ENCODE measurements around the gene SEBOX. TPM values are rescaled to one million over a fixed set of nuclear protein-coding genes. Genes with fewer than 3 reads are reported as not detected.
"Not testable (repeated sequence)": the region's sequence is repeated elsewhere in the genome, so short reads cannot be mapped to it uniquely, and the experiment has no call there.

The SEBOX gene
- total RNA-seq, 2 experiments from 2014 or later: not detected

DNA sequence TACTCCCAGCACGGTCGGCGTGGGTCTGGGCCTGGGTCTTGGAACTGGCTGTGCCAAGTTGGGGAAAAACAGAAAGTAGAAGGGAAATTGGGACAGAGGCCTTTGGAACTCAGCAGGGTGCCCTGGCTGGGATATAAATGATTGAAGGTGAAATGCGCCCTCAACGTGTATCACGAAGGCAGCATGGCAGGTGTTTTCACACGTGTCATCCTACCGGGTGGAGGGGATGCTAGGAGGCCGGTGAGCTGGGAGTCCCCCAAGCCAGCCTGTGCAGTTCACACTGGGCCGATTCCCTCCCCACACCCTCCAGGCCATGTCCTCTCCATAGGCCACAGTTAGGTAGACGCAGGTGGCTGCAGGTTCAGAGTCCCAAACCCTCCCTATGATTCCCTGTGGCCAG, 23.5 kb downstream of the SEBOX start:
- POLR2A ChIA-PET: no interaction called here

DNA sequence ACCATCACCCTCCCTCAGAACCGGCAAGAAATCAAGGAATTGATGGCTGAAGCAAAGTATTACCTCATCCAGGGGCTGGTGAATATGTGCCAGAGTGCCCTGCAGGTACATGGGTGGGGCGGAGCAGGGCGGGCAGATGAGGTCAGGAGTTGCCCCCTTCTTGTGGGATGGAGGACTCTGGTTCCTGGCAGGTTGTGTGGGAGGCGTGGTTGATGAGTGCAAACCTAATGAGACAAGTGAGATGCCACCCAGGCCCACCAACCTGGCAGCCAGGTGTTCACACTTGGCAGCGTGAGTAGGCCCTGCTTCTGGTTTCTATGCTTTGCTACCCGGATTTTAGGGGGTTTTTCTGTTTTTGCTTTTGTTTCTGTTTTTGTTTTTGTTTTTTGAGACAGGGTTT, 24.6 kb downstream of the SEBOX start:
- ChIA-PET POLR2A (no interaction called here), CTCF (no interaction called here)
- Mint-ChIP-seq H3K9me3 (no peaks in the 10 kb centered on the region), H3K4me1 (peaks cover 23% of the 10 kb centered on the region), H3K27ac (no peak overlapping the region), H3K27me3 (no peaks in the 10 kb centered on the region), H3K4me3 (no peak overlapping the region), H3K36me3 (ENCODE audit: low read depth) (peaks cover 15% of the 10 kb centered on the region)
- DNase-seq: no peak

More for the DNA sequence above, 23.5 kb downstream of the SEBOX start:
- Mint-ChIP-seq H3K27me3 (no peaks in the 10 kb centered on the region), H3K4me1 (peaks cover 18% of the 10 kb centered on the region), H3K4me3 (no peak overlapping the region), H3K27ac (no peak overlapping the region), H3K9me3 (no peaks in the 10 kb centered on the region), H3K36me3 (ENCODE audit: low read depth) (peaks cover 20% of the 10 kb centered on the region)
- CTCF ChIA-PET: no interaction called here
- no peak for DNase-seq

DNA sequence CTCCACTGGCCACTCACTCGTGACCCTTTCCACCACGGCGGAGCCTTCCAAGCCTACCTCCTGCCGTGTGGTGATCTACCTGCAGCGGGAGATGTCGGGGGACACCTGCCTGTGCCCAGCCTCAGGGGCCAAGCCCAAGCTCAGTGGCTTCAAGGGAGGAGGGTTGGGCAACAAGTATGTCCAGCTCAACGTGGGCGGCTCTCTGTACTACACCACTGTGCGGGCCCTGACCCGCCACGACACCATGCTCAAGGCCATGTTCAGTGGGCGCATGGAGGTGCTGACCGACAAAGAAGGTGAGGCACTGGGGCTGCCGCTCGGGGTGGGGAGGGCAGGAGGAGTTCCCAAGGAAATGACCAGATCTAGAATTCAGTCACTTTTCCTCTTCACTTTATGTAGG, 25.6 kb downstream of the SEBOX start:
- H3K4me3 Mint-ChIP-seq: no peak overlapping the region
- DNase-seq: no peak
- H3K4me1 Mint-ChIP-seq: peaks cover 29% of the 10 kb centered on the region
- no peaks in the 10 kb centered on the region for H3K27me3 Mint-ChIP-seq
- CTCF ChIA-PET: no interaction called here
- H3K36me3 Mint-ChIP-seq (ENCODE audit: low read depth): peaks cover 12% of the 10 kb centered on the region
- POLR2A ChIA-PET: no interaction called here
- H3K27ac Mint-ChIP-seq: no peak overlapping the region
- no peaks in the 10 kb centered on the region for H3K9me3 Mint-ChIP-seq

DNA sequence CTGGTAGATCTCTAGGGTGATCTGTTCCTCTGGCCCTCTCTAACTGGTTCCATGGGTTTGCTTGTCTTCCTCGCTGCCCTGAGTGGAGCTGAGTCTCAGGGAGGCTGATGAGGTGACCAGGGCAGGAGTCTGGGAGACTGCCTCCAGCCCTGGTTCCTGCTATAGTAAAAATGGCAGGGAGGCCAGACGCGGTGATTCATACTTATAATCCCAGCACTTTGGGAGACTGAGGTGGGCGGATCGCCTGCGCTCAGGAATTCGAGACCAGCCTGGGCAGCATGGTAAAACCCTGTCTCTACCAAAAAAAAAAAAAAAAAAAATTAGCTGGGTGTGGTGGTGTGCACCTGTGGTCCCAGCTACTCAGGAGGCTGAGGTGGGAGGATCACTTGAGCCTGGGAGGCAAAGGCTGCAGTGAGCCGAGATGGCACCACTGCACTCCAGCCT, 26.2 kb downstream of the SEBOX start:
- H3K27me3 Mint-ChIP-seq; H3K4me3 Mint-ChIP-seq; H3K9me3 Mint-ChIP-seq; DNase-seq; H3K36me3 Mint-ChIP-seq (ENCODE audit: low read depth); CTCF ChIA-PET; H3K27ac Mint-ChIP-seq: not testable (repeated sequence)
- peaks cover 33% of the 10 kb centered on the region for H3K4me1 Mint-ChIP-seq
- POLR2A ChIA-PET: interaction anchor here (1.1 kb wide), 1 partner anchor 19 kb away, joined by 3 read pairs; the partner anchor contains the start of gene POLDIP2

DNA sequence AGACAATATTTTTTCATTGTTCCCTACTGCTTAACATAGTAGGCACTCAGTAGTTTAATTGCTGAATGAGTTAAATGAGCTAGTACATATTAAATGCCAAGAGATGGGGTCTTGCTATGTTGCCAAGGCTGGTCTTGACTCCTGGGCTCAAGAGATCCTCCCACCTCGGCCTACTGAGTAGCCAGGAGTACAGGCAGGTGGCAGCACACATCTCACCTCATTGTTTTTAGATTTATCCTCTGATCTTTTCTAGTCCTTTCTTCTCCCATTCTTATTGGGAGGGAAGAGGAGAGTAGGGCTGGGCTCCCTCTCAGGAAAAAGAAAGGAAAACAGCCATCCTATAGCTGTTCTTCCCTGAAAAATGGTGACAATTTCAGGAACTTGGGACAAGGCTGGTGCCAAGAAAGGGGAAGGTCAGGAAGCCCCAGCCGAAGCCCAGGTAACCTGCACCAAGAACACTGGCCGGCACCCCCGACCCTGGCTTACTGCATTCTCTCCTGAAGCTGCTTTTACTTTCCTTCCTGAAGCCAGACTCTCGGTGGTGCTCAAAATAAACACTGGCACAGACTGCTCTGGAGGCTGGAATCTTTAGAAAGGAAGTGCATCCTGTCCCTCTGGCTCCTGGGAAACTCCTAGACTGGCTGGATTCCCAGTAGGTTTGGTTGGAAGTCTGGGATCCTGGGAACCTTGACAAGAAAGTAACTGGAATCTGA, 26.8 kb downstream of the SEBOX start:
- Mint-ChIP-seq H3K27ac (no peak overlapping the region), H3K36me3 (ENCODE audit: low read depth) (peaks cover 10% of the 10 kb centered on the region), H3K4me1 (peaks cover 37% of the 10 kb centered on the region), H3K4me3 (no peak overlapping the region), H3K9me3 (no peaks in the 10 kb centered on the region), H3K27me3 (no peaks in the 10 kb centered on the region)
- DNase-seq: no peak
- ChIA-PET POLR2A (interaction anchor here (1.1 kb wide), 1 partner anchor 19 kb away, joined by 3 read pairs; the partner anchor contains the start of gene POLDIP2), CTCF (interaction anchor here (1.1 to 1.7 kb wide), 2 partner anchors 13 to 19 kb away, joined by 3 to 4 read pairs; partner anchors contain the start of gene POLDIP2)

DNA sequence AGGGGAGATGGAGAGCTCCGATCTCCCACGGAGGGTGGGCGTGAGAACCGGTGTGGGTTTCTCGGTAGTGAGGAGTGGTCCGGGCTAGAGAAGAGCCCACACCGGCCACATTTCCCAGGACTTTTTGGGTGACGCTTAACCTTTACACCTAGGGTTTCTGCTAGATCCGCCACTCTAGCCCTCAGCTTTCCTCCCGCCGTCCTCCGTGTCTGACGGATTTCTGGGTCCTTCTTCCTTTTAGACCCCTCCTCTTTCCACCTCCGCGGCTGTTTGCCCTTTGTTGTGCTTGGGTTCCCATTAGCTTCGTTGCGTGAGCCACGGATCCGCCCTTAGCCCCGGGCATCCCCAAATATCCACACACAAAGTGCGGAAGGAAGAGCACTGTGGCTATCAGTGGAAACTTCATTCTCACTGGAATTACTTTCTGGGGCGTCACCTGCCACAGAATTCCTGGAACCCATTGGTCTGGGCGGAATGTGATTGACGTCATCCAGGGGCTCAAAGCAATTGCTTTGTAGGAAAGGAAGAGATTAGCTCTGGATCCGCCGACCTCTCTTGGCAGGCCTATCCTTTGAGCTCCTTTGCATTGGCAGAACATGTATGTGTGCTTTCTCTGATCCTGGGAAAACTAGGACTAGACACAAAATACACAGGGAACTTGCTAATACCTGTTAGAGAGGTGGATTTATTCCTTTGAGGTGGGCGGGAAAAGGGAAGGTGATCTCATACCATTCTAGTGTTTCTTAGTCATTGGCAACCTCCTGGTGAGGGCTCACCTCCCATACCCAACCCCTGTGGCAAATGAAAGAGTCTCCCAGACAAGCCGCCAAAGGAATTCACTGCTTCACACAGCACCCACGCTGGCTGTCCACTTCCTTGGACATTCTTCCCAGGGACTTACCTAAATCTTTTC, 28.8 kb downstream of the SEBOX start:
- H3K9me3 Mint-ChIP-seq: no peaks in the 10 kb centered on the region
- DNase-seq: peak; percentile 40
- H3K4me1 Mint-ChIP-seq: peaks cover 39% of the 10 kb centered on the region
- H3K4me3 Mint-ChIP-seq: peak overlapping the region; percentile 85
- POLR2A ChIA-PET: interaction anchor here (0.7 to 1.5 kb wide), 2 partner anchors 21 to 48 kb away, joined by 4 to 9 read pairs; partner anchors contain the start of gene POLDIP2
- peaks cover 6% of the 10 kb centered on the region for H3K36me3 Mint-ChIP-seq (ENCODE audit: low read depth)
- H3K27ac Mint-ChIP-seq: peak overlapping the region; percentile 91
- H3K27me3 Mint-ChIP-seq: no peaks in the 10 kb centered on the region
- CTCF ChIA-PET: interaction anchor here (0.6 to 2.1 kb wide), 11 partner anchors 9 to 451 kb away, joined by 3 to 9 read pairs (median 4); partner anchors contain the start of gene POLDIP2

DNA sequence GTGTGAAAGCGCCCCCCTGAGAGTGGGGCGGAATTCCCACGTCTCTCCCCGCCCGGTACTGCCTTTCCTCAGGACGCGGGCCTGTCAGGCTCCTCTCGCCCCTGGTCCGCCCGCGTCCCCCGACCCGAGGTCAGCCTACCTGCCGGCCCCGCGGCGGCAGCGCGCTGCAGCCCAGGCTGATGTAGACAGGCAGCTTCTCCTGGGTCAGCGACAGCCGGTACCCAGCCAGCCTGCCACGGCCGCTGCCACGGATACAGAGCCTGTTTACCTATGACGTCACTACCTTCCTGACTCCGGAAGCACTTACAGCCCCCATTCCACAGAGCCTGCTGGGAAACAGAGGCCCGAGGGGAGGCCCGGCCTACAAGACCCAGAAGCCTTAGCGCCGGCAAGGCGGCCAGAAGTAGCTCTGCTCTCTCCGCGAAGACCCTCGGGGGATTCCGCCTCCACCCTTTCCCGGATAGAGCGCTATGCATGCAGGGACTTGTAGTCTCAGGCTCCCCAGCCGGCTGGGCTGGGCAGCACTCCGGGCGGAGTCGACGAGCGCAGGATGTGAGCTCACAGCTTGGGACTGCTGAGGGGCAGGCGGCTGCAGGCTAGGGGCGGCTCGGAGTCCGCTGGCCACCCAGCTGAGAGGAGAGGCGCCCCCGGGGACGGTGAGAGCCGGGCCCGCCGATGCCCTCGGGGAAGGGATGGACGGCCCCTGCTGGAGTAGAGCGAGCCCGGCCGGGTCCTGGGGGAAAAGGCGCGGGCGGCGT, 29.6 kb downstream of the SEBOX start, which contains the start of the genes IFT20 and TNFAIP1:
TSS of gene IFT20 (minus strand) at position 272 of the 758 bp plus-strand sequence. CDS start 3,487 bp downstream, outside the sequence.
TSS of gene TNFAIP1 (plus strand) at position 561 of the 758 bp plus-strand sequence. CDS start 3,761 bp downstream, outside the sequence.
- ChIA-PET POLR2A (interaction anchor here (0.7 to 1.5 kb wide), 2 partner anchors 22 to 49 kb away, joined by 4 to 9 read pairs; partner anchors contain the start of gene POLDIP2), CTCF (interaction anchor here (0.6 to 2.1 kb wide), 11 partner anchors 10 to 450 kb away, joined by 3 to 9 read pairs (median 3); partner anchors contain the start of gene POLDIP2)
- H3K27ac Mint-ChIP-seq: peak within 1 kb of the TSS; percentile 91
- no peaks in the 10 kb centered on the region for H3K27me3 Mint-ChIP-seq
- H3K9me3 Mint-ChIP-seq: no peaks in the 10 kb centered on the region
- H3K36me3 Mint-ChIP-seq (ENCODE audit: low read depth): peaks cover 6% of the 10 kb centered on the region
- H3K4me3 Mint-ChIP-seq: peak within 1 kb of the TSS; percentile 85
- peaks cover 39% of the 10 kb centered on the region for H3K4me1 Mint-ChIP-seq
- peak; percentile 99 for DNase-seq

DNA sequence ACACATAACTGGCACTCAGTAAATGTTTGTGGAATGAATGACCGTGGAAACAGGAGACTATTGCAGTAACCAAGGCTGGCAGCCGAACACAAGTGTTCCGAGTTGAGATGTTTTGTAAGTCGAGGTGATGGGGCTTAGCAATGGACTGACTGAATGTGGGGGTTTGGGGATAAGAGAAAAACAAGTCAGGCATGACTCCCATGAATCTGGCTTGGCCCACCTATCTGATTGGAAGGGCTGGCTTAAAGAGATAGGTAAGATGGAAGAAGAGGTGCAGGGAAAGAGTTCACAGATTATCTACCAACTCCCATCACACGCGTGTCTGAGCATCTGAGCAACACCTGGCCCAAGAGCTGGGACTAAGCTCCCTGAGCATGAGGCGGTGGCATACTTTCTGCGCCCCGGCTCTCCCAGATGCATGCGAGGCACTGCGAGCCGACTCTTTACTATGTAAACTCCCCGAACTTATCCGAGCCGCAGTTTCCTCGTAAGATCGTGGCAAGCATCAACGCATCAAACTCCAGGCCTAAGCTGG, 30.3 kb downstream of the SEBOX start:
- Mint-ChIP-seq H3K27me3 (no peaks in the 10 kb centered on the region), H3K36me3 (ENCODE audit: low read depth) (peaks cover 6% of the 10 kb centered on the region), H3K4me1 (peaks cover 39% of the 10 kb centered on the region), H3K4me3 (peak overlapping the region; percentile 85), H3K9me3 (no peaks in the 10 kb centered on the region), H3K27ac (peak overlapping the region; percentile 91)
- ChIA-PET CTCF (interaction anchor here (0.9 to 2.1 kb wide), 7 partner anchors 14 to 65 kb away, joined by 3 to 5 read pairs (median 4); partner anchors contain the start of gene POLDIP2), POLR2A (interaction anchor here (1.5 kb wide), 1 partner anchor 23 kb away, joined by 9 read pairs; the partner anchor contains the start of gene POLDIP2)
- peak; percentile 27 for DNase-seq

DNA sequence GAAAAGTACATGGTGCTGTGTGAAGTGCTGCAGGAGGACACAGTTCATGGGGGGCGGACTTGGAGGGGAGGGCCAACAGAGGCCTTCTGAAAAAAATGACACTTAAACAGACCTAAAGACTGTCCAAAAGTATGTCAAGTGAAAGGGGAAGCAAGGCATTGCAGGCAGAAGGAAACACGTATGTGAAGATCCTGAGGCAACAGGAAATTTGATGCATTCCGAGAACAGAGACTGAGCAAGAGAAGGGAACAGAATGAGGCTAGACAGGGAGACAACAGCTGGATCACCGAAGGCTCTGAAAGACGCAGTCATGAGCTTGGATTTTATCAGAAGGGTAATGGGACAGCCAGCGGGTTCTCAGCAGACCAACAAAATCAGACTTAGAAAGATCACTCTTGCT, 30.8 kb downstream of the SEBOX start:
- DNase-seq: no peak
- ChIA-PET CTCF (interaction anchor here (0.7 to 2.1 kb wide), 2 partner anchors 9 to 17 kb away, joined by 3 to 4 read pairs; no protein-coding TSS in a partner anchor), POLR2A (no interaction called here)
- Mint-ChIP-seq H3K4me1 (peaks cover 39% of the 10 kb centered on the region), H3K27me3 (no peaks in the 10 kb centered on the region), H3K27ac (no peak overlapping the region), H3K36me3 (ENCODE audit: low read depth) (peaks cover 7% of the 10 kb centered on the region), H3K9me3 (no peaks in the 10 kb centered on the region), H3K4me3 (peak overlapping the region; percentile 85)

DNA sequence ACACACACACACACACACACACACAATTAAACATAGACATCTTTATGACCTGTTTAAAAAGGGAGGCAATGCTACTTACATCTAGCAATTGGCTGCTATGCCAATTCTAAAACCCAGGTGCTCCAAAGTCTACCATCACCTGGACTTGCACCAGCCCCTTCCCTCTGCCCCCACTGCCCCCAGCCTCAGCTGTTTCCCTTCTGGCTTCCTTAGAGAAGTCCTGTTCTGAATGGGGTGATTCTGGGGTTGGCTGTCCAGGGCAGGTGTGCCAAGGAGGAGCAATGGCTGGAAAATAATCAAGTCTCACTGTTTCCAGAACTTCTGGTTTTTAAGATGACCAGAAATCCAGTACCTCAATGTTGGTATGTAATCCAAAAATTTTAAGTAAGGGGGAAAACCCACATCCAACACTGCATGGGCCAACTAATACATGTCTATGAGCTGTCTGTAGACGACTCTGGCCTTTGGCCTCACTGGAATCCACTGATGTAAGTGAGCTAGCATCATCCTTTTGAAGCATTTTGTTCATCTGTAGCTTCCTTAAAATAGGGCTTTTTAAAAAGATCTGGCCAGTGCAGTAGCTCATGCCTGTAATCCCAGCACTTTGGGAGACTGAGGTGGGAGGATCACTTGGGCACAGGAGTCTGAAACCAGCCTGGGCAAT, 31.8 kb downstream of the SEBOX start:
- Mint-ChIP-seq H3K4me1 (peaks cover 35% of the 10 kb centered on the region), H3K4me3 (peak overlapping the region; percentile 85)
- CTCF ChIA-PET: interaction anchor here (0.5 to 0.7 kb wide), 2 partner anchors 10 to 487 kb away, joined by 3 read pairs; no protein-coding TSS in a partner anchor

DNA sequence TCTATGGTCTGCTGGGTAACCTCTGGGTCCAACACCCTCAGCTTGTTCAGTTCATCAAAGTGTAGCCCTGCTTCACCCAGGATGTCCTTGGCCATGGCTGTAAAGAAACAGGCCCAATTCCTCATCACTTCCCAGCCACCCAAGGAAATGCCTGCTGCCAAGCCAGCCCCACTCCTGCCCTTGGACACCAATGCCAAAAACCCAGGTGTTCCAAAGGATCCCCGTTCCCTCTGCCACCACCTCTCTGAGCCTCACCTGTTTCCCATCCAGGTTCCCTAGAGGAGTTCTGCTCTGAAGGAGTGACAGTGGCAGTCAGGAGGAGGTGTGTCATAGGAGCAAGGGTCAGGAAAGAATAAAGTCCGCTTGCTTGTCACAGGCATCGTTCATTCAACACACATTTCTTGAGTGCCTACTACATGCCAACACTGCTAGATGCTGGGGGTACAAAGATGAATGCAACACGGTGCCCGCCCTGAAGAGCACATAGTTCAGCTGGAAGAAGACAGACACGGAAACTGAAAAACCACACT, 33.0 kb downstream of the SEBOX start:
- ChIA-PET POLR2A (no interaction called here), CTCF (interaction anchor here (0.7 to 1.6 kb wide), 5 partner anchors 9 to 35 kb away, joined by 3 to 4 read pairs (median 3); no protein-coding TSS in a partner anchor)
- Mint-ChIP-seq H3K27ac (peak overlapping the region; percentile 16), H3K4me1 (peaks cover 33% of the 10 kb centered on the region), H3K9me3 (no peaks in the 10 kb centered on the region), H3K36me3 (ENCODE audit: low read depth) (peaks cover 16% of the 10 kb centered on the region), H3K4me3 (no peak overlapping the region), H3K27me3 (no peaks in the 10 kb centered on the region)
- DNase-seq: no peak

More for the DNA sequence above, 31.8 kb downstream of the SEBOX start:
- no peaks in the 10 kb centered on the region for H3K27me3 Mint-ChIP-seq
- H3K9me3 Mint-ChIP-seq: no peaks in the 10 kb centered on the region
- peaks cover 9% of the 10 kb centered on the region for H3K36me3 Mint-ChIP-seq (ENCODE audit: low read depth)
- POLR2A ChIA-PET: no interaction called here
- H3K27ac Mint-ChIP-seq: no peak overlapping the region
- DNase-seq: no peak
